ENCODE measurements around the gene FAM174B.

Gene FAM174B

DNA sequence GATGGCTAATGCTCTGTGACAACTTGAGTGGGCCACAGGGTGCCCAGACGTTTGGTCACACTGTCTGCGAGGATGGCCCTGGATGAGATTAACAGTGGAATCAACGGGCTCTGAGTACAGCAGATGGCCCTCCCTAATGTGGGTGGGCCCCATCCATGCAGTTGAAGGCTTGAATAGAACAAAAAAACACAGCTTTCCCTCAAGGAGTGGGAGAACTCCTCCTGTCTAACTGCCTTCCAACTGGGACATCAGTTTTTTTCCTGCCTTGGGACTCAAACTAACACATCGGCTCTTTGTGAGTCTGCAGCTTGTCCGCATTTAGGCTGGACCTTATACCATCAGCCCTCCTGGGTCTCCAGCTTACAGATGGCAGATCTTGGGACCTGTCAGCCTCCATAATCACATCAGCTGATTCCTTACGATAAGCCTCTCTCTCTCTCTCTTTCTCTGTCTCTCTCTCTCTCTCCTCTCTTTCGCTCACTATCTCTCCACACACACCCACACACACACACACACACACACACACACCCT, 20.8 kb downstream of the FAM174B start:
- TF ChIP-seq, protein P1, sequence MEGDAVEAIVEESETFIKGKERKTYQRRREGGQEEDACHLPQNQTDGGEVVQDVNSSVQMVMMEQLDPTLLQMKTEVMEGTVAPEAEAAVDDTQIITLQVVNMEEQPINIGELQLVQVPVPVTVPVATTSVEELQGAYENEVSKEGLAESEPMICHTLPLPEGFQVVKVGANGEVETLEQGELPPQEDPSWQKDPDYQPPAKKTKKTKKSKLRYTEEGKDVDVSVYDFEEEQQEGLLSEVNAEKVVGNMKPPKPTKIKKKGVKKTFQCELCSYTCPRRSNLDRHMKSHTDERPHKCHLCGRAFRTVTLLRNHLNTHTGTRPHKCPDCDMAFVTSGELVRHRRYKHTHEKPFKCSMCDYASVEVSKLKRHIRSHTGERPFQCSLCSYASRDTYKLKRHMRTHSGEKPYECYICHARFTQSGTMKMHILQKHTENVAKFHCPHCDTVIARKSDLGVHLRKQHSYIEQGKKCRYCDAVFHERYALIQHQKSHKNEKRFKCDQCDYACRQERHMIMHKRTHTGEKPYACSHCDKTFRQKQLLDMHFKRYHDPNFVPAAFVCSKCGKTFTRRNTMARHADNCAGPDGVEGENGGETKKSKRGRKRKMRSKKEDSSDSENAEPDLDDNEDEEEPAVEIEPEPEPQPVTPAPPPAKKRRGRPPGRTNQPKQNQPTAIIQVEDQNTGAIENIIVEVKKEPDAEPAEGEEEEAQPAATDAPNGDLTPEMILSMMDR (IDR thresholded peaks at IDR 0.05; ENCODE audit: borderline replicate concordance, extremely low read depth, low read length, poor library complexity, severe bottlenecking): no peak
- no peak for TF ChIP-seq EZH2 (IDR thresholded peaks at IDR 0.05; ENCODE audit: borderline replicate concordance, low read depth, low read length, severe bottlenecking)
- Histone ChIP-seq H3K4me1 (ENCODE audit: insufficient read depth, low read length) (no peaks in the 10 kb centered on the region), H3K9me3 (ENCODE audit: insufficient read depth, low read length, severe bottlenecking) (no peaks in the 10 kb centered on the region), H4K20me1 (ENCODE audit: insufficient read depth, low read length) (no peaks in the 10 kb centered on the region), H3K27ac (ENCODE audit: low read length) (no peak overlapping the region), H3K4me3 (ENCODE audit: low read depth in 1 of 2, low read length in 2 of 2) (no peak overlapping the region), H2AFZ (ENCODE audit: low read depth, low read length) (no peak overlapping the region), H3K4me2 (ENCODE audit: insufficient read depth, low read length) (no peak overlapping the region), H3K9ac (ENCODE audit: low read depth, low read length) (no peak overlapping the region), H3K79me2 (ENCODE audit: insufficient read depth, low read length) (no peaks in the 10 kb centered on the region), H3K36me3 (ENCODE audit: insufficient read depth, low read length) (no peaks in the 10 kb centered on the region), H3K27me3 (ENCODE audit: insufficient read depth, low read length, poor library complexity) (no peaks in the 10 kb centered on the region)
- DNase-seq (no peak), ATAC-seq (ENCODE audit: insufficient read depth, low read depth) (no peak)

DNA sequence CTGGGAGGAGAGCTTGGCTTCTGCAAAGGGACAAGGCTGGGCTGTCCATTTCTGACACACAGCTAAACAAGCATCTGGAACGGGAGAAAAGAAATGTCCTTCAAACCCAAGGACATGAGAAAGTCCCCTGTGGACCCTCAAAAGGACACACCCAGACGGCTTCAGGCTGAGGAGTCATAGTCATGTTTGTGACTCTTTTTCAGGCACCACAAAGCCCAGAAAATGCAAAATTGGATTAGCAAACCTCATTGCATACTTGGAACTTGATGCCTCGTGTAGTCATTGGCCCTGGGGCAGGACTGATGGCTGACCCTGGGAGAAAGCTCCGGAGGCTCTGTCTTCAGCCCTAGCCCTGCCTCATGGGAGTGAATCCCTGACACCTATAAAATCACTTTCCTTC, 21.5 kb downstream of the FAM174B start:
- Histone ChIP-seq H3K4me1 (ENCODE audit: insufficient read depth, low read length) (no peaks in the 10 kb centered on the region), H3K27ac (ENCODE audit: low read length) (no peak overlapping the region), H3K27me3 (ENCODE audit: insufficient read depth, low read length, poor library complexity) (no peaks in the 10 kb centered on the region), H3K9me3 (ENCODE audit: insufficient read depth, low read length, severe bottlenecking) (no peaks in the 10 kb centered on the region), H3K4me2 (ENCODE audit: insufficient read depth, low read length) (no peak overlapping the region), H3K9ac (ENCODE audit: low read depth, low read length) (no peak overlapping the region), H3K36me3 (ENCODE audit: insufficient read depth, low read length) (no peaks in the 10 kb centered on the region), H4K20me1 (ENCODE audit: insufficient read depth, low read length) (no peaks in the 10 kb centered on the region), H2AFZ (ENCODE audit: low read depth, low read length) (no peak overlapping the region), H3K4me3 (ENCODE audit: low read depth in 1 of 2, low read length in 2 of 2) (no peak overlapping the region), H3K79me2 (ENCODE audit: insufficient read depth, low read length) (no peaks in the 10 kb centered on the region)
- ATAC-seq (ENCODE audit: insufficient read depth, low read depth): no peak
- no peak for TF ChIP-seq EZH2 (IDR thresholded peaks at IDR 0.05; ENCODE audit: borderline replicate concordance, low read depth, low read length, severe bottlenecking)
- TF ChIP-seq, protein P1 (IDR thresholded peaks at IDR 0.05; ENCODE audit: borderline replicate concordance, extremely low read depth, low read length, poor library complexity, severe bottlenecking): no peak
- DNase-seq: no peak

DNA sequence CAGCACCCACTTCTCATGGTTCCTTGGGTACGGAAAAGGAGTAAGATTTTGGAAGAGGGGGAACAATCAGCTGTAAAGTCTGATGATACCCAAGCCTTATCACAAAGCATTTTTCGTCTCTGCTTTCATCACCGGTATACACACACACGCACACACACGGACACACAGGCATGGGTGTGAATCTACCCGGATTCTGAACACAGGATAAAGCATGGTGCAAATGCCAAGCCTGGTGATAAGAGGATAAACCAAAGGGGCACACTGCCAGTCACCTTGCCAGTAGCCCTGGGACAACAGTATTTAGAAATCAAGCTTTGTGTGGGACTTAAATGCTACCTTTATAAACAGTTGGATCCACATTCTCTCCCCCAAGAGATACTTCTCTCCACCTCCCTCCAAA, 22.2 kb downstream of the FAM174B start:
- H3K4me1 ChIP-seq (ENCODE audit: insufficient read depth, low read length): no peaks in the 10 kb centered on the region
- no peak for ATAC-seq (ENCODE audit: insufficient read depth, low read depth)
- H3K36me3 ChIP-seq (ENCODE audit: insufficient read depth, low read length): no peaks in the 10 kb centered on the region
- no peak for TF ChIP-seq EZH2 (IDR thresholded peaks at IDR 0.05; ENCODE audit: borderline replicate concordance, low read depth, low read length, severe bottlenecking)
- TF ChIP-seq, protein P1 (IDR thresholded peaks at IDR 0.05; ENCODE audit: borderline replicate concordance, extremely low read depth, low read length, poor library complexity, severe bottlenecking): no peak
- DNase-seq: no peak
- no peak overlapping the region for H3K4me3 ChIP-seq (ENCODE audit: low read depth in 1 of 2, low read length in 2 of 2)
- no peaks in the 10 kb centered on the region for H3K27me3 ChIP-seq (ENCODE audit: insufficient read depth, low read length, poor library complexity)
- no peak overlapping the region for H3K9ac ChIP-seq (ENCODE audit: low read depth, low read length)
- H2AFZ ChIP-seq (ENCODE audit: low read depth, low read length): no peak overlapping the region
- no peaks in the 10 kb centered on the region for H3K79me2 ChIP-seq (ENCODE audit: insufficient read depth, low read length)
- H3K4me2 ChIP-seq (ENCODE audit: insufficient read depth, low read length): no peak overlapping the region
- no peaks in the 10 kb centered on the region for H4K20me1 ChIP-seq (ENCODE audit: insufficient read depth, low read length)
- H3K9me3 ChIP-seq (ENCODE audit: insufficient read depth, low read length, severe bottlenecking): no peaks in the 10 kb centered on the region
- H3K27ac ChIP-seq (ENCODE audit: low read length): no peak overlapping the region

DNA sequence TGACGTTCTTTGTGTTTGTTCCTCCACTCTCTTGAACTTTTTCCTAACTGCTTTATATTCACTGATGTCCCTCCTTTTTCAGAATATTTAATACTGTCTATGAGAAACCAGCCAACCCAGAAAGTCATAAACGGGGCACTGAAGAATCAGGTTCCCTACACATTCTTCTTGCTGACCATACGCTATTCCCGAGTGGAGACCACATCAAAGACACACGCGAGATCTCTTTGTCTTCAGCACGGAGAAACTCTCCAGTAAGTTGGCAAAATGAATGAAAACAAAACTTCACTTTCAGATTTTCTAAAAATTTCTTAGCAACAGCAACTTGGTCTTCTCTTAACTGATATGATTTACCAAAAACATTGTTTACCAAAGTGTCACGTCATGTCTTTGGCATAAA, 22.6 kb downstream of the FAM174B start:
- H3K79me2 ChIP-seq (ENCODE audit: insufficient read depth, low read length): no peaks in the 10 kb centered on the region
- no peak overlapping the region for H3K4me2 ChIP-seq (ENCODE audit: insufficient read depth, low read length)
- no peaks in the 10 kb centered on the region for H3K9me3 ChIP-seq (ENCODE audit: insufficient read depth, low read length, severe bottlenecking)
- ATAC-seq (ENCODE audit: insufficient read depth, low read depth): no peak
- DNase-seq: no peak
- no peaks in the 10 kb centered on the region for H4K20me1 ChIP-seq (ENCODE audit: insufficient read depth, low read length)
- H3K4me1 ChIP-seq (ENCODE audit: insufficient read depth, low read length): no peaks in the 10 kb centered on the region
- H3K4me3 ChIP-seq (ENCODE audit: low read depth in 1 of 2, low read length in 2 of 2): no peak overlapping the region
- TF ChIP-seq, protein P1 (IDR thresholded peaks at IDR 0.05; ENCODE audit: borderline replicate concordance, extremely low read depth, low read length, poor library complexity, severe bottlenecking): no peak
- TF ChIP-seq EZH2 (IDR thresholded peaks at IDR 0.05; ENCODE audit: borderline replicate concordance, low read depth, low read length, severe bottlenecking): no peak
- H3K27ac ChIP-seq (ENCODE audit: low read length): no peak overlapping the region
- H2AFZ ChIP-seq (ENCODE audit: low read depth, low read length): no peak overlapping the region
- H3K27me3 ChIP-seq (ENCODE audit: insufficient read depth, low read length, poor library complexity): no peaks in the 10 kb centered on the region
- H3K9ac ChIP-seq (ENCODE audit: low read depth, low read length): no peak overlapping the region
- H3K36me3 ChIP-seq (ENCODE audit: insufficient read depth, low read length): no peaks in the 10 kb centered on the region

Data from DND-41 (cell line).